ENCODE measurements around the gene ITPRIP.
A peak's percentile ranks its signal among the peaks of the same experiment; 100 is the strongest.

The ITPRIP gene

DNA sequence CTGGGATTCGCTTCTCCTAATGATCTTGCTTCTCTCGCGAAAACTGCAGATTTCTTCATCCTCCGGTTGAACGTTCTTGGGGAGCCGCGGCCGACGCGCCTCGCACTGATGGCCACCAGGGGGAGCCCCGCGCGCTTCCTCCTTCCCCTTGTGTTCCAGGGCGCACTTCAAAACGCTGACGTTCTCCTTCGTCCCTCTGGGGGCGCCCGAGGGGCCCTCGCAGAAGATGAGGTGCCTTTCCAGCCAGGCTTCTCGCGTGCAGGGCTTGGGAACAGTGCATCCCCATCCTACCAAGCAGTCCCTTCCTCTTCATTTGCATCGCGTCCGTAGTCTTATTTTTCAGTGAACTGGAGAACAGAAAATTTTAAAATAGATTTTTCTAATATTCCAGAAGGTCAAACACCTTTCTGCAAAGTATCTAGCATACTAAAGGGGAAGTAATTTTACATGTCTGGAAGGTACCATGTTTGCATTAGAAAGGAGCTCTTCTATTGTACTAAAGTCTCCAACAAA, 46.8 kb downstream of the ITPRIP start:
- peak; percentile 30 to 92 (median 79) for DNase-seq

DNA sequence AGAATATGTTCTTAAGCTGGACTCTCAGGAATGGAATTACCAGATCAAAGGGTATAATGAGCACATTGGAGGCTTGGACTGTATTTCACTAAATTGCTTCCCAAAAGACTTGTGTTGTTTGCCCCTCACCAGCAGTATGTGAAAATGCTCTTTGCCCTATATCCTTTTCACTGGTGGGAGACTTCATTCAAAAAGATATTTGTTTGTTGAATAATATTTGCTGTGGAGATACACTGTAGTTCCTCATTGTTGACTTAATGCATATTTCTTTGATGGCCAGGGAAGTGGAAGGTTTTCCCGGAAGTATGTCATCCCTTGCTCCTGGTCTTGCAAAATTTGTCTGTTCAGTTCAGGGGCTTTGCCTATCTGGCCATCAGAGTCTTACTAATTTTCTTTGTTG, 49.9 kb downstream of the ITPRIP start:
- no peak for DNase-seq

DNA sequence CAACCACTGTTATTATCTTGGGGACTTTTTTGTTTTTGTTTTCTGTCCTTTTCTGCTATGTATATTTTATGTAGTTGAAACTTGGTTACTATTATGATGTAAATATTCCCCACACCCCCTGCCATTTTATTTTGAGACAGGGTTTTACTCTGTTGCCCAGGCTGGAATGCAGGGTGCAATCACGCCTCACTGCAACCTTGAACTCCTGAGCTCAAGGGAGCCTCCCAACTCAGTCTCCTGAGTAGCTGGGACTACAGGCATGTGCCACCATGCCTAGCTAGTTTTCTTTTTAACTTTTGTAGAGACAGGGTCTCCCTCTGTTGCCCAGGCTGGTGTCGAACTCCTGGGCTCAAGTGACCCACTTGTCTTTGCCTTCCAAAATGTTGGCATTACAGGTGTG, 51.3 kb downstream of the ITPRIP start:
- no peak for DNase-seq

DNA sequence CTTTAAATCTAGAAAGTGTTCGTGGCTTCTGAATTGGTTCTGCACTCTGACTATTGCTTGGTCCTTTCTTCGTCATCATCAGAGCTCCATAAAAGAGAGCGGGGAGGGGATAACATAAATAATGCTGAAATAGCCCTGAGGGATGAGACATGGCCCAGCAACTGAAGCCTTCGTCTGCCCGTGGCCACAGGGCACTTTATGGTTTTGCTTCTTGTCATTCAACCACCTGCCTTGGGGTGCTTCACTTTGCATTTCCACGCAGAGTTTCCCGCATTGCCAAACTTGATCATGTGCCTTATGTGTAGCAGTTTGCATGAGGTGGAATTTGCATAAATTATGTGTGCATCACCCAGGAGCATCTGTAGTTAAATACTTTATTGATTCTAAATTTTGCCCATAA, 53.4 kb downstream of the ITPRIP start:
- DNase-seq, result no peak

DNA sequence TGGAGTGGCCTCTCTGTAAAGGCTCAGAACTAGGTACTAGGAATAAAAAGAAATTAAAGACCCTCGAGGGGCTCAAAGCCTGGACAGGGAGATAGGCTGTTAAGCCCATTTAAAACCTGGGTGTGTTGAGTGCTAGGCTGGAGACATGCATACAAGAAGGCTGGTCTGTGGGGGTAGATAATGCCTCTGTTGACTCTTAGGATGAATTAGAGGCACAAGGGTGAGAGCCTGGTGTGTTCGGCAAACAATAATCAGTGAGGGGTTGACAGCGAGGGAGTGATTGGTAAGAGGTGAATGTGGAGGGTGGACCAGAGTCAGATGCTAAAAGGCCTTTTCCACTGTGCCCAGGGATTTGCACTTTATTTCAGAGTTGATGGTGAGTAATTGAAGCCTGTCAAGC, 56.6 kb downstream of the ITPRIP start:
- no peak for DNase-seq

DNA sequence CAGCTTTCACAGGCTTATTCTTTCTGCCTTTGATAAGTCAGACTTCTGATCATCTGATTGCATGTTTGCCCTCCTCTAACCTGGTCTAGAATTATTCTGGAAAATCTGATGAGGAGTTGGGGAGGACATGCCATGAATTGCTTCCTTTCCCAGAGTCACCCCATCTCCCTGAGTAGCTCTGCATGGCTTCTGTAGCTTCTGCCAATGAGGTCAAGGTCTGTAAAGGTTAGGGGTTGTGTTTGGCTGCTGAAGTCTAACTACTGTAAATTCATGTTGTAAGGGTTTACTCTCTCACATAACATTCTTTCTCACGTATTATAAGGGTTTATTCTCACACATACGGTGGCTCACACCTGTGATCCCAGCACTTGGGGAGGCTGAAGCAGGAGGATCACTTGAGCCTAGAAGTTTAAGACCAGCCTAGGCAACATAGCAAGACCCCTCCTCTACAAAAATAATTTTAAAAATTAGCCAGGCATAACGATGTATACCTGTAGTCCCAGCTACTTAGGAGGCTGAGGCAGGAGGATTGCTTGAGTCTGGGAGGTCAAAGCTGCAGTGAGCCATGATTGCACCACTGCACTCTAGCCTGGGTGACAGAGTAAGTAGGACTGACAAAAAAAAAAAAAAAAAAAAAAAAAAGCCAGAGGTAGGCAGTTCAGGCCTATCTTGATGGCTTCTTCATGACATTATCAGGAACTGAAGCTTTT, 58.6 kb downstream of the ITPRIP start:
- no peak for DNase-seq

DNA sequence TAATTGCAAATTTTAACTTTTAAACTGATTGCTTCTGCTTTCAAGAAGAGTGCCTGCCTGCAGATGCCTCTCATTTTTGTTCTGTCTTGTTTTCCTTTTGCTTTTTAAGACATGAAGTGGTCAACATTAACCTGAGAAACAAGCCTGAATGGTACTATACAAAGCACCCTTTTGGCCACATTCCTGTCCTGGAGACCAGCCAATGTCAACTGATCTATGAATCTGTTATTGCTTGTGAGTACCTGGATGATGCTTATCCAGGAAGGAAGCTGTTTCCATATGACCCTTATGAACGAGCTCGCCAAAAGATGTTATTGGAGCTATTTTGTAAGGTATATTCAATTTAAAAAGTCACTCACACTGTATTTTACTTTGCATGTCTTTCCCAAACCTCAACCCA, 60.5 kb downstream of the ITPRIP start:
- DNase-seq, result no peak

DNA sequence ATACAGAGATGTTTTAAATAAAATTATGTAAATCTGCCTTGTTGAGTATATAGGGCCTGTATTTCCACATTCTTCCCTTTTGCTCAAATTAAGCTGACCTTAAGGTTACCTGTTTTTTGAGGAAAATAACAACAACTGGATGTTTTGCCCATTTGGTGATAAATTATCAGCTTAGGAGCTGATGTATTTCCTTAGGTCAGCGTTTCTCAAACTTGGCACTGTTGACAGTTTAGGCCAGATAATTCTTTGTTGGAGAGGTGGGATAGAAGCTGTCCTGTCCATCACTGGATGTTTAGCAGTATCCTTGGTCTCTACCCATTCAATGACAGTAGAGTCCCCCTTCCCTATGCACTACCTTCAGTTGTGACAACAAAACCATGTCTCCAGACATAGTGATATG, 62.1 kb downstream of the ITPRIP start:
- DNase-seq, result no peak

DNA sequence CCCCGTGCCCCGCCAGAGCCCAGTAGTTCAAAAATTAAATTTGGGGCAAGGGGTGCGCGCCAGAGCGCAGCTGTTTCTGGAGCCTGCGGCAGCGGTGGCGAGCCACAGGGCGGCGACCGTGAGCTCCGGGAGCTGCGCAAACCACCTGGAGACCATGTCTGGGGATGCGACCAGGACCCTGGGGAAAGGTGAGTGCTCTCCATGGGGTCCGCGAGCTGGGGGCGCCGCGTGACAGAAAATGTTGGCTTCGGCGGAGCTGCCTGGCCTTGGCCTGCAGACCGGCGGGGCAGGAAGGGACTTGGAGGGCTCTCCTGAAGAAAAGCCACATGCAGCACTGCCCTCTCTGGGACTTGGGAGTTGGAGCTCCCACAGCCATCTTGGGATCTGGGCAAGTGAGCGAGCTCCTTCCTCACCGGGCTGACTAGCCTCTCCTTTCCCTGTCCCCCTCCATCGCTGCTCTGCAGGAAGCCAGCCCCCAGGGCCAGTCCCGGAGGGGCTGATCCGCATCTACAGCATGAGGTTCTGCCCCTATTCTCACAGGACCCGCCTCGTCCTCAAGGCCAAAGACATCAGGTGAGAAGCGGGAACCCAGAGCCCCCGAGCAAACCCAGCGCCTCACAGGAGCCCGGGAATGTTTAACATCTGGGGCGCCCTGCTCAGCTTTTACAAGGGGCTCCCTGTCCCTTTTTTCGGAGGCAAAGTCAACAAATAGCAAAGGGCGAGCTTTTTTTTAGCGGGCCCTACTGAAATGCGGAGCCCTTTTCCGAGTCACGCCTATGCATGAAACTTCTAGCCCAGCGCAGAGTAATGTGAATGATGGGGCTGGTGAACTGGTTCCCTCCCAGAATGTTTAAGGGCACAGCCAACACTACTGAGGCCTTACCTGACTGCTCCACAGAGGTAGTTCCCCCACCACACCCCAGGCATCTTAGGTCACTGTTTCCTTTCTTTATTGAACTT, 63.2 kb downstream of the ITPRIP start:
- DNase-seq, result peak in 47 of 58 donors; percentile 10 to 79 (median 36)

DNA sequence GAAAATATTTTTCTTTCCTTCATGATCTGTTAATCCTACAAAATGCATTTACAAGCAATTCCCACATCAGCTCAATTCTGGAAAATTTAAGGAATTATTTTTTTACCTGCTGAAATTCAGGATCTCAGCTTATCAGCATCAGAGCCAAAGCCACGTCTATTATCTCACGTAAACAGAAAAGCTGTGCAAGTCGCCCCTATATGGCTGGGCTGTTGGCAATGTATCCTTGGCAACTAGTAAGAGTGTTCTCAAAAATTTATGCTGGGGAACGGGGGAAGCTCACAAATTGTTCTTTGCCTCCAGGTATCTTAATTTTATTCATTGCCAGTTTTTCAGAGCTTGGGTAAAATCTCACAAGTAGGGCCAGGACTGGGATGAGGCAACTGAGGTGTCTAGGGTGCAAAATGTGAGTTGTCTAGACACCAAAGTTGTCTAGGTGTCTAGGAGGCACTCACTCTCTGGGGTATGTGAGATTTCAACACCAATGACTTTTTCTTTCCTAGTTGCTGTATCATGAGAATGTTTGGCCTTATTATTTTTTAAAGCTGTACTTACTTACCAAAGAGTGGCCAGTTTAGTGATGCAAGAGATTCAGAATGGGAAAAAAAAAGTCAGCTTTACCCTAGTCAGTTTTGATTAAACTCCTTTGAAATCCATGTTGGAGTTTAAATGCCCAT, 64.2 kb downstream of the ITPRIP start:
- DNase-seq, result no peak

DNA sequence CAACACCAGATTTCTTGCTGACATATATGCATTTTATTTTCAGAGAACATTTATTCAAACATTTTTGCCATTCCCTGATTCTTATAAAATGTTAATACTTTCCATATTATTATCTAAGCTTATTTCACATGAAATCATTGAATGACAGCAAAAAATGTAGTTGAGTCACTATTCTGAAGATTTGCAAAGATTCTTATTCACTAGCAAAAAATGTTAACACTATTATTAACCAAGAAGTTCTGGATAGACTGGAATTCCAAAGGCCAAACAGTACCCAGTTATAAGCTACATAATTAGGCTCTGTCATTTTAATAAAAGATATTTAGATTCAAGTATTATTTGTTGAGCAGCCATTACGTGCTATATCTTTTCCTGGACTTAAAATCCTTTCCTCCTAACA, 65.0 kb downstream of the ITPRIP start:
- no peak for DNase-seq

DNA sequence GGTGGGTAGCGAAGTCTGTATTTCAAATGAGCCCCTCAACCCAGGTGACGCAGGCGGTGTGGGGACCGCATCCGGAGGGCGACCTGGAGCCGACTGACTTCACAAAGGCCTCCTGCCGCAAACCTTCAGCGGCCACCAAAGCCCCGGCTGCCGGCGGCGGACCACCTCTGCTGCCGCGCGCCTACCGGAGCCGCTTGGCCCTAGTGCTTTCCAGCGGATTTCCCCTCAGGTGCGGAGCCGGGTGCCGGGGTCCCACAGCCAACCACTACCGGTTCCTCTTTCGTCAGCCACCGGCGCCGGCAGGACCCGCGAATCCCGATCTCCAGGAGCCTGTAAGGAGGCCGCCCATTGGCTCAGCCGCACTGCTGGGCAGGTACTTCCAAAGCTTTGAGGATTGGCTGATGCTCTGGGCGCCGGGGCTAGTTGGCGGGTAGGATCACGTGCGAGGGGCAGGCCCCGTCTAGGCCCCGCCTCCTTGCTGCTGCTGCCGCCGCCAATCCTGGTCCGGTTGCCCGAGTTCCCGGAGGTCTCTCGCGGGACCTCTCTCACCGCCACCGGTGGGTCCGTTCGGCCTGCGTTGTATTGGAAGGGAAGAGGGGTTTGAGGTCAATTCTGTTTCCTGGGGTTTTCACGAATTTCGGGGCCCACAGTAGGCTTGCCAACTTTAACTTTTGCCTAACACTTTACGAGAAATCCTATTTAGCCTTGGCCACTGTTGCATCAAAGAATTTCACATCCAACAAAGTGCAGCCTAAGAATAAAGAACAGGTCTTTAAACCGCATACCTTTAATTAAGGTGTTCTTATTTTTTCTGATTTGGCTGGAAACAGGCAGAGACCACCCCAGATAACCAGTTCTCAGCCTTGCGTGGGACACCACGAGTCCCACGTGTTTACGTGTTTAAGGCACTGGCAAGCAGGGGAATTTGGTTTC, 69.3 kb downstream of the ITPRIP start, which contains the start of gene GSTO2:
GSTO2 (plus strand) TSS at position 472 of the 933 bp plus-strand sequence. CDS start 5,732 bp downstream, outside the sequence.
- peak; percentile 82 to 100 (median 98) for DNase-seq

DNA sequence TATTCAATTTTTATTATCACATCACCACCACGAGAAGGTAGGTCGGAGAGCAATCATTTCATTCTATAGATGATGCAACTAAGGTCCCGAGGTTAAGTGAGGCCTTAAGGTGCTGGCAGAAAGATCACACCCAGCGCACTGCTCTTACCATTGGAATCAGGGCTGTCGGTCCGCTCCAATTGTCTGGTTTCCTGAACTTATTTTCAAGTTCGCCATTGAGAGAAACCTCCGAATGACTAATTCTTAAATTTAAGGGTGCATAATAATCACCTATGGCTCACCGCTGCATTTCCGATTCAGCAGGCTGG, 69.9 kb downstream of the ITPRIP start:
- peak in 1 of 58 donors; percentile 63 for DNase-seq

DNA sequence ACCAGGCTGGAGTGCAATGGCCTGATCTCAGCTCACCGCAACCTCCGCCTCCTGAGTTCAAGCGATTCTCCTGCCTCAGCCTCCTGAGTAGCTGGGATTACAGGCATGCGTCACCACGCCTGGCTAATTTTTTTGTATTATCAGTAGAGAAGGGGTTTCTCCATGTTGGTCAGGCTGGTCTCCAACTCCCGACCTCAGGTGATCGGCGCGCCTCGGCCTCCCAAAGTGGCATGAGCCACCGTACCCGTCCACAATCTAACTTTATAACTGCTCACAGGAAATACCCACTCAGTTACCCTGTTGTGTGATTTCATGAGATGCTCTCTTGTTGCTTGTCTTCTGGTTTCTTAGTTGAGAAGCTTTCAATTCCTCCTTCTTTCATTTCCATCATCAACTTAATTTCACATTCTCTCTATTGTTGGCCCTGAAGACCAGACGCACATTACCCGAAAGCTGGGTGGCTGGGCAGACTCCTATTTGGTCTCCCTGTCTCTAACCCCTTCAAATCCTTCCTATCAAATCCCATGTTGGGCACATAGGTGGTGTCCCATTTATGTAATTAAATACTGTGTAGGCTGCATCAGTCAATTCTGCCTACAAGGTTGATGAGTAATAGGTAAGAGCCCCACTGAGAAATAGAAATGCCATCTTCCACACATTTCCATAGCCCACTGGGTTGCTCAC, 70.4 kb downstream of the ITPRIP start:
- no peak for DNase-seq

DNA sequence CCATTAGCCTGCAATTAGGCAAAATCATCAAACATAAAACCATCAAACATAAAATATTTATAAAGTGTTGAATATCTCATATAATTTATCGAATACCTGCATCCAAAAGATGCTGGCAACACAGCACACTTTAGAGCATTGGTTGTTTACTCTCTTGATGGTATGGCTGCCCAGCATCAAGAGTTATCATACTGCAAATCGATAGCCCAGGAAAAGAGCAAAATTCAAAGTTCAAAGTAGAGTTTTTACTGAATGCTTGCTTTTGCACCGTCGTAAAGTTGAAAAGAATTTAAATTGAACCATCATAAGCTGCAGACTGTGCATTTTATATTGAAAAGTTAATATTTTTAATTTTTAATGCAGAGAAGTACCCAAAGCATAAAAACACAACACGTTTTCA, 73.5 kb downstream of the ITPRIP start:
- no peak for DNase-seq

DNA sequence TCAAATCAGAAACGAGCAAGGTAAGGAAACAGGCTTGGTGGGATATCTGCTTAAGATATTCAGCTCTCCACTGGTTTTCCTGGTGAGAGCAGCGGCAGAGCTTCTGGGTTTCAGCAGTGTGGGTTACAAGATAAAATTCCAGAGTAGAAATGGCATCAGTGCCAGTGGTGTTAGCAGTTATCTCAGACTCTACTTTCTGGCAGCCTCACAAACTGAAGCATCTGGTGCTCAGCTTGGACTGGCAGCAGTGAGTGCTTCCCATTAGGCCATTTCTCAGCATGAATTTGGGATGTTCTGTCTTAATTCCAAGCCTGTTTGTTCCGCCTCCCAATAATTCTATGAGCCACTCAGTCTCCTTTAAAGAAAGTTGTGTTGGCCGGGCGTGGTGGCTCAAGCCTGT, 76.2 kb downstream of the ITPRIP start:
- DNase-seq, result peak in 3 of 58 donors; percentile 13 to 17 (median 13)

DNA sequence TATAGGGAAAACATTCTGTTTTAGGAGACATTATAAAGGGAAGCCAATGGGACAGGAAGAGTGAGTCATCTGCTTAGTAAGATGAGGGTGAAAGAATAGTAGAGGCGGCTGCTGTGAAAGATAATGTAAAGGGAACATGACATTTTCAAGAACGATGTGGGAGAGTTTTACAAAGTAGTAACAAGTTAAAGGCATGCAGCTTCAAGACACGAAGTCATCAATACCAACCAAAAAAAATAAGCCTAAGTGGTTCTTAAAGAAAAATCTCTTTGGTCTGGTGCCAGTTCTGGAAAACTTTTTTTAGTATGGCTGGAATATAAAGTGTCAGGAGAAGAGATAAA, 77.5 kb downstream of the ITPRIP start:
- DNase-seq, result peak in 2 of 58 donors; percentile 11 to 16

DNA sequence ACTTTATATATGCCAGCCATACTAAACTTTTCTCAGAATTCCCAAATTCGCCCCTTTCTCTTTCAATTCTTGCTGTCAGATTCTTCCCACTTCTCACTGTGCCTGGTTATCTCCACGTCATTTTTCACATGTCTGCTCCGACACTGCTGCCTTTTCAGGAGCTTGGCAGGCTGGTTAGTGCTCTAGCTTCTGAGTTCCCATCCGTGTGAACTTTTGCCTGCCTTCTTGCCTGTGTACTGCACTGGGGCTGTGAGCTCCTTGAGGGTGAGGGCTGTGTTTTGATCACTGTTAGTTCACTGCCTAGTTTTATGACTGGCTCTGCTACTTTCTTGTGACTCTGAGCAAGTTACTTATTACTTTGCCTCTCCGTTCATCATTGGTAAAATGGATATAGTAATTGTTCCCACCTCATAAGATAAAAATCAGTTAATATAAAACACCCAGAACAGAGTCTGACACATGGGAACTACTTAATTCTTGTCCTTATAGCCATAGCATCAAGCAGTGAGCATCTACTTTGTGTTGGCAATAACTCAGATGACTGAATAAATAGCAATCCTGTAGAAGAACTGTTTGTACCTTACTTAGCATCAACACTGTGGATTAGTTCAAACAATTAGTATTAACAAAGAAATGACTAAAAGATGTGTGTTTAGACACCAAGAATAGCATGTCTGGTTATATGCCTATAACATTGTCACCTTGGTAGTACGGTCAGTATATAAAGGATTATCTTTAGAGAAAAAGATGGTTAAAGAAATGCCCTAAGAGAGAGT, 78.1 kb downstream of the ITPRIP start:
- DNase-seq, result no peak
